ENCODE data around the gene MUC5B.
"Not testable (repeated sequence)": the region's sequence is repeated elsewhere in the genome, so short reads cannot be mapped to it uniquely, and the experiment has no call there.

MUC5B gene, protein sequence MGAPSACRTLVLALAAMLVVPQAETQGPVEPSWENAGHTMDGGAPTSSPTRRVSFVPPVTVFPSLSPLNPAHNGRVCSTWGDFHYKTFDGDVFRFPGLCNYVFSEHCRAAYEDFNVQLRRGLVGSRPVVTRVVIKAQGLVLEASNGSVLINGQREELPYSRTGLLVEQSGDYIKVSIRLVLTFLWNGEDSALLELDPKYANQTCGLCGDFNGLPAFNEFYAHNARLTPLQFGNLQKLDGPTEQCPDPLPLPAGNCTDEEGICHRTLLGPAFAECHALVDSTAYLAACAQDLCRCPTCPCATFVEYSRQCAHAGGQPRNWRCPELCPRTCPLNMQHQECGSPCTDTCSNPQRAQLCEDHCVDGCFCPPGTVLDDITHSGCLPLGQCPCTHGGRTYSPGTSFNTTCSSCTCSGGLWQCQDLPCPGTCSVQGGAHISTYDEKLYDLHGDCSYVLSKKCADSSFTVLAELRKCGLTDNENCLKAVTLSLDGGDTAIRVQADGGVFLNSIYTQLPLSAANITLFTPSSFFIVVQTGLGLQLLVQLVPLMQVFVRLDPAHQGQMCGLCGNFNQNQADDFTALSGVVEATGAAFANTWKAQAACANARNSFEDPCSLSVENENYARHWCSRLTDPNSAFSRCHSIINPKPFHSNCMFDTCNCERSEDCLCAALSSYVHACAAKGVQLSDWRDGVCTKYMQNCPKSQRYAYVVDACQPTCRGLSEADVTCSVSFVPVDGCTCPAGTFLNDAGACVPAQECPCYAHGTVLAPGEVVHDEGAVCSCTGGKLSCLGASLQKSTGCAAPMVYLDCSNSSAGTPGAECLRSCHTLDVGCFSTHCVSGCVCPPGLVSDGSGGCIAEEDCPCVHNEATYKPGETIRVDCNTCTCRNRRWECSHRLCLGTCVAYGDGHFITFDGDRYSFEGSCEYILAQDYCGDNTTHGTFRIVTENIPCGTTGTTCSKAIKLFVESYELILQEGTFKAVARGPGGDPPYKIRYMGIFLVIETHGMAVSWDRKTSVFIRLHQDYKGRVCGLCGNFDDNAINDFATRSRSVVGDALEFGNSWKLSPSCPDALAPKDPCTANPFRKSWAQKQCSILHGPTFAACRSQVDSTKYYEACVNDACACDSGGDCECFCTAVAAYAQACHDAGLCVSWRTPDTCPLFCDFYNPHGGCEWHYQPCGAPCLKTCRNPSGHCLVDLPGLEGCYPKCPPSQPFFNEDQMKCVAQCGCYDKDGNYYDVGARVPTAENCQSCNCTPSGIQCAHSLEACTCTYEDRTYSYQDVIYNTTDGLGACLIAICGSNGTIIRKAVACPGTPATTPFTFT (N-terminal part only)

GRCh38 chr11:1222491-1223345 is at the start of gene MUC5B:
MUC5B (plus strand) TSS chr11:1223066; CDS start chr11:1223124, 58 bp downstream.
- DNase-seq (ENCODE audit: low spot score) = no peak

GRCh38 chr11:1173396-1173795 is 49.5 kb upstream of the MUC5B start:
- not testable (repeated sequence) for DNase-seq (ENCODE audit: low spot score)

DNA sequence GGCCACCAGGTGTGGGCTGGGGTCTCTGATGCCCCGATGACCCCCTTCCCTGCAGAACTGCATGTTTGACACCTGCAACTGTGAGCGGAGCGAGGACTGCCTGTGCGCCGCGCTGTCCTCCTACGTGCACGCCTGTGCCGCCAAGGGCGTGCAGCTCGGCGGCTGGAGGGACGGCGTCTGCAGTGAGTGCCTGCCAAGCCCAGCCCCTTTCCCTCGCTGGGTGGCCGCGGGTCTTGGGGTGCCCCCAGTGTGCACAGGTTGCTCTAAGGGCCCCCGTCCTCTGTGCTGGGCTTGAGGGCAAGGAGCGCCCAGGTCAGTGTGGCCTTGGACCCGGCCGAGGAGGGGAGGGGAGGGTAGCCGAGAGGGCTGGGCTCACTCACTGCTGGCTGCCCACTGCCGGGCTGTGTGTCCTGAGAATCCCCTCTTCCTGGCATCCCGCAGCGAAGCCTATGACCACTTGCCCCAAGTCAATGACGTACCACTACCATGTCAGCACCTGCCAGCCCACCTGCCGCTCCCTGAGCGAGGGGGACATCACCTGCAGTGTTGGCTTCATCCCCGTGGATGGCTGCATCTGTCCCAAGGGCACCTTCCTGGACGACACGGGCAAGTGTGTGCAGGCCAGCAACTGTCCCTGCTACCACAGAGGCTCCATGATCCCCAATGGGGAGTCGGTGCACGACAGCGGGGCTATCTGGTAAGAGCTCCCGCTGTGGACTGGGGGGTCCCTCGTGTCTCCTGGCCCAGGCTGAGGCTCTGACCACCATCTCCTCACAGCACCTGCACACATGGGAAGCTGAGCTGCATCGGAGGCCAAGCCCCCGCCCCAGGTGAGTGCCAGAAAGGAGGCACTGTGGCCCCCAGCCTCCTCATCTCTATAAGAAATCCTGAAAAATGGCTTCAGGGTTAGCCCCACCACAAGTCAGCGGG is 48.2 kb upstream of the MUC5B start:
- no peak for DNase-seq (ENCODE audit: low spot score)

- DNase-seq (ENCODE audit: low spot score) = no peak
These were observed 47.2 kb upstream of the MUC5B start for GRCh38 chr11:1175461-1176223.

- no peak for DNase-seq (ENCODE audit: low spot score)
These were observed 46.4 kb upstream of the MUC5B start for GRCh38 chr11:1176224-1177019.

DNA sequence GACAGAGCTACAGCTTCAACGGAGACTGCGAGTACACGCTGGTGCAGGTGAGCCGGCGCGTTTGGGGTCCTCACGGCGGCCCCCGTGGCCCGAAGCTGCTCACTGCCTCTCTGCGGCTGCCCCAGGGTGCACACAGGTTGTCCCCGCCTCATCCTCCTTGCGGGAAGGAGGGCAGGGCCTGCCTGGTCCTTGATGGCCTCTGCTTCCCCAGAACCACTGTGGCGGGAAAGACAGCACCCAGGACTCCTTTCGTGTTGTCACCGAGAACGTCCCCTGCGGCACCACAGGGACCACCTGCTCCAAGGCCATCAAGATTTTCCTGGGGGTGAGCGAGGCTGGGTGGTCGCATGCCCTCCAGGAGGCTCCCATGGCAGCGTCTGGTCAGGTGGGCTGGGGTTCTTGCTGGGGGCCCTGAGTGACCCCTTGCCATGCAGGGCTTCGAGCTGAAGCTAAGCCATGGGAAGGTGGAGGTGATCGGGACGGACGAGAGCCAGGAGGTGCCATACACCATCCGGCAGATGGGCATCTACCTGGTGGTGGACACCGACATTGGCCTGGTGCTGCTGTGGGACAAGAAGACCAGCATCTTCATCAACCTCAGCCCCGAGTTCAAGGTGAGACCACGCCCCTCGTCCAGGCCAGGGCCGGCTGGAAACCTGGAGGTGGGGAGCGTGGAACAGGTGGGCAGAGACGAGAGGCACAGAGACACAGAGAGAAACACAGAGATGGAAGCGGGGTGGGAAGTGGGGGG is 45.7 kb upstream of the MUC5B start:
- no peak for DNase-seq (ENCODE audit: low spot score)

DNA sequence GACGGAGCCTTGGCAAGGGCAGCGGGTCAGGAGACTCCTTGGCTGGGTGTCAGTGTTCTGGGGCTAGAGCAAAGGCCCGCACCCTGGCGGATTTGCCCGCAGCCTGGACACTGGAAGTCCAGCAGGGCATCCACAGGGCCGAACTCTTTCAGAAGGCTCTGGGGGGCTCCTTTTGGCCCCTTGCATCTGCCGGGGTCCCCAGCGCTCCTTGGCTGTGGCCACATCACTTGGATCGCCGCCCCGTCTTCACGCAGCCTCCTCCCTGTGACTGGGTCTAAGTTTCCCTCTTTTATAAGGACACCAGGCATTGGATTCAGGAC is 45.1 kb upstream of the MUC5B start:
- DNase-seq (ENCODE audit: low spot score) = no peak

GRCh38 chr11:1178201-1178885 is 44.5 kb upstream of the MUC5B start:
- DNase-seq (ENCODE audit: low spot score) = no peak

GRCh38 chr11:1178906-1179305 is 44.0 kb upstream of the MUC5B start:
- DNase-seq (ENCODE audit: low spot score) = no peak

DNA sequence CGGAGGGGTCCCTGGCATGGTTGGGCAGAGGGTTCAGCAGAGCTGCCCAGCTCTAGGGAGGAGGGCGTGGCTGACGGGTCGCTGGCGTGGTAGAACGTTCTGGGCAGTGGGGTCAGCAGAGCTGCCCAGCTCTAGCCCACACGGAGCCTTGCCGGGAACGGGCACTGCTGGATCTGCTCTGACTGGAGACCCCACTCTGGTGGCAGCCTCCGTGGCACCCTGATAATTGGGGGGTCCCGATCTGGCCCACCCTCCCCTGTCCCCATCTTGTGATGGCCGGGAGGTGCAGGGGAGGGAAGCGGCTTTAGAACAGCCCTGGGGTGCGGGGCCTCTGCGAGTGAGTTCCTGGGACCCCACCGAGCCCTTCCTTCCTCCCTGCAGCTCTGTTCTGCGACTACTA is 43.2 kb upstream of the MUC5B start:
- DNase-seq (ENCODE audit: low spot score) = no peak

DNA sequence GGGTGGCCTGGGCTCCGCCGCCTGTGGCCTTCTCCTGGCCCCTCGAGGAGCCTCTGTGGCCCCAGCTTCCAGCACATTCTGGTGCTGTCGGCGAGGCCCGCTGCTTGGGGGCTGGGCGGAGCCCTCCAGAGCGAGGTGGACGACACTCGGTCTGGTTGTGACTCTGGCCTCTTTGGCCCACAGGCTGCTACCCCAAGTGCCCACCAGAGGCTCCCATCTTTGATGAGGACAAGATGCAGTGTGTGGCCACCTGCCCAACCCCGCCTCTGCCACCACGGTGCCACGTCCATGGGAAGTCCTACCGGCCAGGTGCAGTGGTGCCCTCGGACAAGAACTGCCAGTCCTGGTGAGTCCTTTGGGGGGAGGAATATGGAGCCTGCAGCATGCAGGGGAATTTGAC is 42.7 kb upstream of the MUC5B start:
- no peak for DNase-seq (ENCODE audit: low spot score)

DNA sequence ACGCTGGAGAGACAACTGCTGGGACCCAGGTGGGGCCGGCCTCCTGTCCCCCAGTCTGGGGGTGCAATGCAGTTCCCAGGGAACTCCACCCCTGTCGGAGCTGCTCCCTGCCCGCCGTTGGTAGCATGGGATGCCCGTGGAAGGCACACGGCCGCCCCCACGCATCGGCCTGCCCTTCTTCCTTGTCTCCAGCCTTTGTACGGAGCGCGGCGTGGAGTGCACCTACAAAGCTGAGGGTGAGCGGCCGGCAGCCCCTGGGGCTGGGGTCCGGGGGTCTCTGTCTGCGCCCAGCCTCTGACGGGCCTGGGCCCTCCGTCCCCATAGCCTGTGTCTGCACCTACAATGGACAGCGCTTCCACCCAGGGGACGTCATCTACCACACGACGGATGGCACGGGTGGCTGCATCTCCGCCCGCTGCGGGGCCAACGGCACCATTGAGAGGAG is 41.9 kb upstream of the MUC5B start:
- DNase-seq (ENCODE audit: low spot score) = no peak

DNA sequence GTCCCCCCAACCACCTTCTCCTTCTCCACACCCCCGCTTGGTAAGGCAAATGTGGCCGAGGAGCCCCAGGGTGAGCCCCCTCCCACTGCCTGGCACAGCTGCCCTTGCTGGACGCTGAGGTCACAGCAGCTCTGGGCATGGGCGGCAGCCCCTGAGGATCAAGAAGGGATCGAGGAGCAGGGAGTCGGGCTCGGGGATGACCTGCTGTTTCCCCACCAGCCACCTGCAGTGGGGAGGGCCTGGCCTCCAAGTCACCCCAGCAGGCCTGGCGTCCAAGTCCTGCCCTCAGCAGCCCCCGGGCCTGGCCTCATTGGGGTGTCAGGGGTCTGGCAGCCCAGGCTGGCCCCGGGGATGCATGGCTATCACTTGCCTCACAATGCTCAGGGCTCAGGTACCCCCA is 41.4 kb upstream of the MUC5B start:
- DNase-seq (ENCODE audit: low spot score) = no peak

GRCh38 chr11:1181853-1182535 is 40.9 kb upstream of the MUC5B start:
- no peak for DNase-seq (ENCODE audit: low spot score)

DNA sequence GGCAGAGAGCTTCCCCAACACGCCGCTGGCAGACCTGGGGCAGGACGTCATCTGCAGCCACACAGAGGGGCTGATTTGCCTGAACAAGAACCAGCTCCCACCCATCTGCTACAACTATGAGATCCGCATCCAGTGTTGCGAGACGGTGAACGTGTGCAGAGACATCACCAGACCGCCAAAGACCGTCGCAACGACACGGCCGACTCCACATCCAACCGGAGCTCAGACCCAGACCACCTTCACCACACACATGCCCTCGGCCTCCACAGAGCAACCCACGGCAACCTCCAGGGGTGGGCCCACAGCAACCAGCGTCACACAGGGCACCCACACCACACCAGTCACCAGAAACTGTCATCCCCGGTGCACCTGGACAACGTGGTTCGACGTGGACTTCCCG is 38.7 kb upstream of the MUC5B start:
- not testable (repeated sequence) for DNase-seq (ENCODE audit: low spot score)

GRCh38 chr11:1188451-1189130 is 34.3 kb upstream of the MUC5B start:
- not testable (repeated sequence) for DNase-seq (ENCODE audit: low spot score)
